Fibroblast of gingiva (primary cell): ENCODE measurements around the gene NUP43.
"Not testable (repeated sequence)": the region's sequence is repeated elsewhere in the genome, so short reads cannot be mapped to it uniquely, and the experiment has no call there.

Experiments used
- DNase-seq: peaks from one replicate; pipeline ENCODE4 v3.0.0-alpha.2; 2011; ENCODE audit warnings: low read depth

Gene NUP43

DNA sequence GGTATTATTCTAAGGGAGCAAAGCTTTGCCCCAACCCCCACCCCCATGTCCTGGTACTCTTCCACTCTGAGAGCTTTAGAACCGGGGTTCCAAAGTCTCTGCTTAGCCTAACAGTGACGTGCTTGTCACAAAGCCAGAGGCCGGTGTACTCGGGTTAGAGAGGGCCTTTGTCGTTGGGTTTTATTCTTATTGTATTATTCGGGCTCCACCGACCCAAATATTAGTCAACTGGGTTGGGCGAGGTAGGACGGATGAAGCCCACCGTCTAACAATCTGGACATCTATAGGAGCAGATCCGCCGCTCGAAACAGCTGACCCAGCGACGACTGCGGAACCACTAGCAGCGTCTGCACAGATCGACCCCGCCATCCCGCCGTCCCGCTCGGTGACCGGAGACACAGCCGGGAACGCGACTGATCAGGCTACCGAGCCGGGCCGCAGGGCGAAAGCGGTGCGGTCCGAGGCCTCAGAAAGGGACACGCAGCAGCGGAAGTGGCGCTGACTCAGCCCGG is 2.8 kb upstream of the NUP43 start:
- DNase-seq, result not testable (repeated sequence)

DNA sequence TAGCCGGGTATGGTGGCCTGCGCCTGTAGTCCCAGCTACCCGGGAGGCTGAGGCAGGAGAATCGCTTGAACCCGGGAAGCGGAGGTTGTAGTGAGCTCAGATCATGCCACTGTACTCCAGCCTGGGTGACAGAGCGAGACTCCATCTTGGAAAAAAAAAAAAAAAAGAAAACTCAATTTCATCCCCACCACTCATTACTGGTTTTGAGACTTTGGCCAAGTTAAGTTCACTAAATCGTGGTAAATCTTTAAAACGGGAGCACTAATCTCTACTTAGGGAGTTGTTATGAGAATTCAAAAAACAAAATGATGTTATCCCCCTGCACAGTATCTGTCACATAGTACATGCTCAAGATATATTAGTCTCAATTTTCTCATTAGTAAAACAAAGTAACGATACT is 1.1 kb downstream of the NUP43 start:
- not testable (repeated sequence) for DNase-seq

DNA sequence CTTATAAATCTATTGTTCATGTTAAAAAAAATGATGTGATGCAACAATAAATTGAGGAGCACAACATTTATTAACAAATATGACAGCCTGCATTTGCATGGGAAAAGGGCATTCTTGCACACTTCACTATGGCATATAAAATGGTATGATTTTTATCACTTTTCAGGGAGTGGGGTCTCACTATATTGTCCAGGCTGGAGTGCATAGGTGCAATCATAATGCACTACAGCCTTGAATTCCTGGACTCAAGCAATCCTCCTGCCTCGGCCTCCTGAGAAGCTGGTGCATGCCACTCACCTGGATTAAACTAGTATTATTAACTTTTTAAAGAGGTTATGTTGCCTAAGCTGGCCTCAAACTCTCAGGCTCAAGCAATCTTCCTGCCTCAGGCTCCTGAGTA is 11.4 kb downstream of the NUP43 start:
- DNase-seq, result no peak

DNA sequence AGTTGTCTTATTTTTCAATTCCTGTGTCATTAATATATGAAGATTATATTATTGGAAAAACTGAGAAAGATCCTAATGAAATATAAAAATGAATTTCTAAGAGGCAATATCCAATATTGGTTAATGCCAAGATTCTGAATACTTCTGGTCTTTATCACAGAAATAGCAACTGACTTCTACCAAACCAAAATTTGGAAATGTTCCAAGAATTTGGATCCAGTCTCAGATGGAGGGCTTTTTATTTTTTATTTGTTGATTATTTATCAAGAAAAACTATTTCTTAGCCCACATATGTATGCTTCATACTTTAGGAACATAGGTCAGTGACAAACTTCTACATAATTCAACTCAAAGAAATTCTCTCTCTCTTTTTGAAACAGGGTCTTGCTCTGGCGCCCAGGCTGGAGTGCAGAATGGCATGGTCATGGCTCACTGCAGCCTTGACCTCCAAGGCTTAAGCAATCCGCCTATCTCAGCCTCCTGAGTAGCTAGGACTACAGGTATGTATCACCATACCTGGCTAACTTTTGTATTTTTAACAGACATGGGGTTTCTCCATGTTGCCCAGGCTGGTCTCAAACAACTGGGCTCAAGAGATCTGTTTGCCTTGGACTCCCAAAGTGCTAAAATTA is 13.1 kb downstream of the NUP43 start:
- DNase-seq, result no peak

DNA sequence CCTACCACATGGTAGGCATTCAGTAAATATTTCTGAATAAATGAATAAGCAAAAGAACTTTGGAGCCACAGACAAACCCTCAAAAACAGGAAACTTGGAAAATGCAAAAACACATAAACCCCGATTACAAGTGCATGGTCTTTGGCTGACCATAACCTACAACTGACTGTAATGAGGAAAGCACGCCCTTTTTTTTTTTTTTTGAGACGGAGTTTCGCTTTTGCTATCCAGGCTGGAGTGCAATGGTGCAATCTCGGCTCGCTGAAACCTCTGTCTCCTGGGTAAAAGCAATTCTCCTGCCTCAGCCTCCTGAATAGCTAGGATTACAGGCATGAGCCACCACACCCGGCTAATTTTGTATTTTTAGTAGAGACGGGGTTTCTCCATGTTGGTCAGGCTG is 16.5 kb downstream of the NUP43 start:
- DNase-seq, result no peak

DNA sequence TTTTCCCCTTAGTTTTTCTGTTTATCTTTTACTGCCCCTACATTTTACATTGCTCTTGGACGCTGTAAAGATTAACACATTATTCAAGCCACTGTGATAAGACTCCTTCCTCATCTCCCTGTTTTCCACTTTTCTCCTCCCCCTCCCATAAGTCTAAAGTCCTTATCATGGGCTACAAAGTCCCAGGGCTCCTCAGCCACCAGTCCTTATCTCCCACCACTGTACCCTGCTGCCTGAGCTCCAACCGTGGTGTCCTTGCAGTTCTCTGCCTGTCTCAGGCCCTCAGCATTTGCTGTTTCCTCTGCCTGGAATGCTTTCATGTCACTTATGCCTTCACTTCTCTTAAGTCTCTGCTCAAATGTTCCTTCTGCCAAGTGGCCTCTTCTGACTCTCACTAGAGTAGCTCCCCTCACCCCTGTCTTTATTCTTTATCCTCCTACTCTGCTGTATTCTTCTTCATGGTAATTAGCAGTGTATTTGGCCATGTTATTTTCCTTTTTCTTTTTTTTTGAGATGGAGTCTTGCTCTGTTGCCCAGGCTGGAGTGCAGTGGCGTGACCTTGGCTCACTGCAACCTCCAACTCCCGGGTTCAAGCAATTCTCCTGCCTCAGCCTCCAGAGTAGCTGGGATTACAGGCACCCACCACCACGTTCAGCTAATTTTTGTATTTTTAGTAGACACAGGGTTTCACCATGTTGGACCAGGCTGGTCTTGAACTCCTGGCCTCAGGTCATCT is 17.7 kb downstream of the NUP43 start:
- no peak for DNase-seq

DNA sequence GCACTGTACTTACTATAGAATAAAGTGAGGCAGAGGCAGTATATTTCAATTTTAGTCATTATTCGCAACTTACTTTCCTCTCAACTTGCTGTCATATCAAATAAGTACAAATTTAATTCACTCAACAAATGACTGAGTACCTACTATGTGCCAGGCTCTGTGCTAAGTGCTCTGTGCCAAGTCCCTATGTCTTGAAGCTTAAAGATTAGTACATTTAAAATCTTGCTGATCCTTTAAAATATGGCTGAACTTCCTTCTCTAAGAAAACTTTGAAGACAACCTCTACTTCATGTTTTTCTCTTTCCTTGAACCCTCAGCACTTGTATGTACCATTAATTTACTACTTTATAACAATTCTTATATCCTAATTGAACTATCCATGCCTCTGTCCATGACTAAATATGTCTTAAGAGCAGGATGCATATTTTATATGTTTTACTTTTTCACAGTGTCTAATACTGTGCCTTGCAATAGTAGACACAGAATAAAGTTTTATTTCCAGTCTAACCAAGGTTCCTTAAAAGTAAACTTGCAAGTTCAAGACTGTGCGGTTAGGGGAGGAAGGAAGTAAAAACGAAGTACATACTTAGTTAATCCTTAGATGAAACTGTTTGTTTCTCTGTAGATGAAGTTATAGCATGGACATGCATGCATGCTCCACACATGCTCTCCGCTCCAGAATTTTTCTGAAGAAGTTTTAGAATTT is 18.4 kb downstream of the NUP43 start:
- DNase-seq, result no peak

DNA sequence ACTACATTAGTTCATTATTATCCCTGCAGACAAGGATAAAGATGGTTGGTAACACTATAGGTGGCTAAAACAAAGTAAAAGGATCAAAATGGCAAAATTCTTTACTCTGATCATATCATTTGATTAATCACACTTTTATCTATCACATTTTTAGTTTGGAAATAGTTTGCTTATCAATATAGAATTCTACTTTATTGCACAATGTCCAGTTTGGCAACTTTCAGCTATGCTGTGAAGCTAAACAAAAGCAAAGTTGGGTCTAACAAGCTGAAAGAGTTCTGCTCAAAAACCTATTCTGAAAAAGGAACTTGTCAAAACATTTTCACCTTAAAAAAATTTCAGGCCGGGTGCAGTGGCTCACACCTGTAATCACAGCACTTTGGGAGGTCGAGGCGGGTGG is 20.5 kb downstream of the NUP43 start:
- DNase-seq, result no peak

DNA sequence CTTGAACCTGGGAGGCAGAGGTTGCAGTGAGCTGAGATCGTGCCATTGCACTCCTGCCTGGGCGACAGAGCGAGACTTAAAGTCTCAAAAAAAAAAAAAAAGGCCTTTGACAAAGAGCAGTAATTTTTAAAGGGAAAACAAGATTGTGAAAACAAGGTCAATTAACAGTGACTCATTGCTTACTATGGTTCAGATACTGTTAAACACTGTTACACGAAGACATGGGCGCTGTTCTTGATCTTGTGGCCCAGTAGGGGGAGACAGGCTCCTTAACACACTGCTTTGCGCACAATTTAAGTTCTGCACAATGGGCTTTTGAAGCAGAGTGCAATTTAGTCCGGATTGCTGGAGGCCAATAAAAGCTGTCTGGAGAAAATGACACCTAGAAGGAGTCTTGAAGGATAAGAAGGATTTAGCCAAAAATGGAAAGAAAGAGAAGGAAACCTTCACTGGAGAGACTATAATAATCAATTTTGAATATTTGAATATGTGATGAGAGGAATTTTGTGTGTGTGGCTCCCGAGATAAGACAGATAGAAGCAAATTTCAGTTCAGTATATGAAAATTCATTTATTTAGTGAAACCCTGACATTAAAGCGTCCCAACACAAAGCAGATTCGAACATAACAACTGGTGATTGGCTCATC is 22.4 kb downstream of the NUP43 start:
- peak; percentile 88 for DNase-seq

DNA sequence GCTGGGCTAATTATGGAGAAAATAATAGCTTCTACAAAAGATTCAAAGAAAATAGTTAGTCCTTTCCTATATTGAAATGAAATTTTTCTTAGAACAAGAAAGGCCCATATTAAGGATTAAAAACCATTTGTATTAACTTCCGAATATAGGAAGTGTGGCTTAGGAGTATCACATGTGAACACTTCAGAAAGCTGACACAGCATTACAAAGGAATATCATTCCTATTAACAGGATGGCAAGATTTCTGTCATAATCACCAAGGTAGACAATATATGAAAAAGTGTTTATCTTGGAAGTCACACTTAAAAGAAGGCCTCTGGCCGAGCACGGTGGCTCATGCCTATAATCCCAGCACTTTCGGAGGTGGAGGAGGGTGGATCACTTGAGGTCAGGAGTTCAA is 23.1 kb downstream of the NUP43 start:
- DNase-seq, result no peak

DNA sequence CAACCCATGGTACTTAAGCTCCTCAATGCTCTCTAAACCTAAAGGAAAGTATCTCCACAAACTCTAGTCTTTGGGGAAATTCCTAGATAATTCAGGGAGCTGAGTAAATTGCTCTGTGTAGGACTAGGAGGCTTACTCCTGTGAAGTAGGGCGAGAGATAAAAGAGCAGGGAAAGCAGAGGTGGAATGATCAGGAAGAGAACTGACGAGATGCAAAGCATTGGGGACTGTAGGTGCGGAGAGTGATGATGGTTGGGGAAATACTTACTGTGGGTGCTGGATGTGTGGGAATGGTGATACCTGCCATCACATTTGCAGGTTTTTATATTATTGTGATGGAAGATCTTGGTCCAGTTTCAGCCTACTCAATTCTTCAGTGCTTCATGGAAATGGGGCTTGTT is 26.8 kb downstream of the NUP43 start:
- DNase-seq, result no peak

DNA sequence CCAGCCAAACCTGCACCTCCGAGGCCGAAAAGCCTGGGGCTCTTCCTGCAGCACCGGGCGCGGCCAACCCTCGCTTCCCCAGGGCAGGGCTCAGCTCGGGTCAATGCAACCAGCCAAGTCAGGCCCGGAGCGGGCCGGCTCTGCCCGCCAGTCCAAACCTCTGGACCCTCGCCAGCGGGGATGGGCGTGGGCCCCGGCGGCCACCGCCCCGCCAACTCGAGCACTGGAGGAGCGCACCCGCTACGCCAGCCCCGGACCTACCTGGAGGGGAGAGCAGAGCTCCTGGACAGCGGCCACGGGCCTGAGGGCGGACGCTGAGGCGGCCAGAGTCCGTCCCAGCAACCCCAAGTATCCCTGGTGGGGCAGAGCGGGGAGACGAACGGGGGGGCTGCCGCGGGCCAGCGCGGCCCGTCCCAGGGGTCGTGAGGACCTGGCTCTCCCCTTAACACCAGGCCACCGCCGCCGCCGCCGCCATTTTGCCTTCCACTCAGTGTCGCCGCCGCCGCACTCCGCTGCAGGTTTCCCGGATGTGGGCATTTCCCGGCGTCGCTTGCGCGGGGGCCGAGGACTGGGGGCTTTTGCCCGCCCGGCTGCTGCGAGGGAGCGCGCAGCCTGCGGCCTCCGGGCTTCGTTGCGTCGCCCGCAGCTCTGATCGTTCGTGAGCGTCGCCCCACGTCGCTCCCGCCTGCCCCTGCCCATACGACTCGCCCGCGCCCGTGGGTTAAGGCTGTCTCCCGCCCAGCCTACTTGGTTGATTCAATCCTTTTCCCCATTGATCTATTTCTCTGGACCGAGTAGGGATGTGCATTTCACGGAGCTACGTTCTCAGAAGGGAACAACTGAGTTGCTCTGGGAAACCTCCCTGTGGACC is 28.5 kb downstream of the NUP43 start, which contains the start of gene LATS1:
Gene LATS1, minus strand, starts transcription at position 514 of the 871 bp plus-strand sequence. CDS start 15,975 bp downstream, outside the sequence.
- DNase-seq, result peak; percentile 87

DNA sequence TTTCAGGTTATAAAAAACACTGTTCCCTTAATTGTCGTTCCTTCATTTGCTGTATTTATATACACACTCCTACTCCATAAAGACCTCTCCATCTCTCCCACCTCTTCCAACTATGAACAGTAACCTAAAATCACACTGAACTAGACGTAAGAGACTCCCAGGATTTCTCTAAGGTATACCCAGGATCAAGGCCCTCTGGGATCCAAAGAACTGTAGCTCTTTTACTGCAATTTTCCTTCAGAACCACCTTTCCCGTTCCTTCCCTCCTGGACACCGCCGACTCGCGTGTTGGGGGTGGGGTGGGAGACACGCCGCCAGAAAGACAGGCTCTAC is 29.1 kb downstream of the NUP43 start:
- DNase-seq, result no peak

DNA sequence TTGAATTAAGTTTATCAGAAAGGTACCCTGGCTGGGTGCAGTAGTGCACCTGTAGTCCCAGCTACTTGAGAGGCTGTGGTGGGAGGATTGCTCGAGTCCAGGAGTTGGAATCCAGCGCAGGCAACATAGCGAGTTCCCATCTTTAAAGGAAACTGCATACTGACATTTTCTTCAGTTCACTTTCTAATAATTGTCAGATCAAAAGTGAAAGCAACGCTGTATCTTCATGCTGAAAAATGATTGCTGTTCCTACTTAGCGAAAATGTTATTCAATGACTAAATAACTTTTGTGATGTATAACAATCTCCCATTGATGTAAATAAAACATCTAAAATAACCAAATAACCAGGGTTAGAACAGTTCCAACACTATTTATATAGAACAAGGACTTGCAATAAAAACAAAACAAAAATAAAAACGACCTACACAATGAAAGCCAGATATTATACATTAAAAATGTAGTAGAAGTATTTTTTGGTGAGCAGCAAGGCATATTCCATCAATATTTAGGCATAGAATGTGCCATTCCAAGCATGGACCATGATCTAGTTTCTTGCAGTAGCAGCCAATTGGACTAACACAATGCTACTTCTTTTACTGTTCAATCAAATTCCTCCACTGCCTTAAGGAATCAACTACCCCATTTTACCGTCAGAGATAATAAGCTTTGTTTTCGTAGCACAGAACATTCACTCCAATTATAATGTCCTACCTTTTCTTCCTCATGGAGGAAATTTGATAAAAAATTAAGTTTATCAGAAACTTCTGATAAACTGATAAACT is 30.0 kb downstream of the NUP43 start:
- DNase-seq, result no peak

DNA sequence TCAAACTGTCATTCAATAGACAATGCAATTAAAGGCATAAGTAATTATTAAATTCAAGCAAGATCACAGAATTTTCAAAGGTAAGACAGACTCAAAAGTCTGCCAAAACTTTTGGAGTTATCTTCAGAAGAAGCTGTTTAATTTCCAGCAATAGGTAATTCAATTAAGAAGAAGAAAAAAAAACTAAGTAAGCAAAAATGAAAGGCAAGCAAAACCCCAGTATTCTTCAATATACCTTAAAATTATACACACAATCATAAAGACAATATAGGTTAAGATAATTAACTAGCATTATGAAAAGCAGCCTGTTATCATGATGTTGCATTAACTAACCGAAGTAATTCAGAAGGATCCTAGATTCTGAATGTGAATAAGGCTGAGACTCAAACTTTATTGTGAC is 31.9 kb downstream of the NUP43 start:
- DNase-seq, result no peak

DNA sequence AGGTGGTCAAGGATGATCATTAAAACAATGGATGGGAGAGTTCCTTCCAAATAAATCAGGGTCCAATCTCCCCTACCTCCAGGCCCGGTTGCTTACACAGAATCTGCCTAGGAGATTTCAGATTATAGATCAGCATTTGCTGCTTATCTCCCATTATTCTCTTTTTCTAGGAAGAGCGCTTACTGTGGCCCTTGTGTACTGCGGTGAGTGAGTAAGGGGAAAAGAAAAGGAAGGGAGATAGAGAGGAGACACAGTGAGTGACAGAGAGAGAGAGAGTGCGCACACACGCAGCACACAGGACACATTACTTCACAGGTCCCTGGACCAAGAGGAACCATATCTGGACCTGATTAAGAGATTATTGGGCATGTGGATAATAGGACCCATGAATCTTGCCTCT is 34.6 kb downstream of the NUP43 start:
- DNase-seq, result no peak

DNA sequence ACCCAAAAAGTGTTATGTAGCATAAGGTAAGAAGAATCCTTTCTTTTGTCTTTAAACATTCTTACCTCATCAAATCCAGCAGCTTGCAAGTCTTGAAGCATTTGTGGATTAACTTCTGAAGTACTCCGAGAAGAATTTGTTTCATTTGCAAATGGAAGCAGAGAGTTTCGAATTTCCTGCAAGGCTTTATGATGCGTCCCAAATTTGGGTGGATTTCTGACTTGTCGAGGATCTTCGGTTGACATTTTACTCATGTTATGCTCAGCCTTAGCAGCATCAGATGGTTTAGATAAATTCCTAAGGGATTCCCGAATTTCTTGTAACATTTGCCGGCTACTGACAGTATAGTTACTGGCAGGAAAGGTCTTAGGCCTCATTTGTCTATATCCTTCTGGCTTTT is 44.6 kb downstream of the NUP43 start:
- DNase-seq, result peak; percentile 60

DNA sequence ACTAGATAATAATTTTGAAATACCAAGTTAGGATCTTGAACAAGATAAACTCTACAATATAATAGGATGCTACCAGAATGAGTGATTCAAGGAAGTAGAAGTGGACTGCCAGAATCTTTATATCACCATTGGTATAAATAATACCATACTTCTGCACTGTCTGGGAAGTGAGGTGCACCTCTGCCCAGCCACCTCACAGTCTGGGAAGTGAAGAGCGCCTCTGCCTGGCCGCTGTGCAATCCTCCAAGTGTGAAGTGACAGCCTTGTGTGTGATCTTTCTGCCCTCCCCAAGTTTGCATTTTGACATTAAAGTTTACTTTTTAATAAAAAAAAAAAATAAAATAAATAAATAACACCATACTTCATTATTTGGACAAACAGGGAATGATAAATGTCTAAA is 47.2 kb downstream of the NUP43 start:
- no peak for DNase-seq

DNA sequence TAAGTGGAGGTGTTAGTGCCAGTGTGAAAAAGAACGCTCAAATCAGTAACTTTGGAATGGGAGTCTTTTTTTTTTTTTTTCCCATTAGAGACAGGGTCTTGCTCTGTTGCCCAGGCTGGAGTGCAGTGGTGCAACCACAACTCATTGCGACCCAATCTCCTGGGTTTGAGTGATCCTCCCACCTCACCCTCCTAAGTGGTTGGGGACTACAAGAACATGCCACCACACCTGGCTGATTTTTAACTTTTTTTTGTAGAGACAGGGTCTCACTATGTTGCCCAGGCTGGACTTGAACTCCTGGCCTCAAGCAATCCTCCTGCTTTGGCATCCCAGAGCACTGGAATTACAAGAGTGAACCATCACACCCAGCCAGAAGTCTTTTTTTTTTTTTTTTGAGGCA is 48.2 kb downstream of the NUP43 start:
- DNase-seq, result no peak

DNA sequence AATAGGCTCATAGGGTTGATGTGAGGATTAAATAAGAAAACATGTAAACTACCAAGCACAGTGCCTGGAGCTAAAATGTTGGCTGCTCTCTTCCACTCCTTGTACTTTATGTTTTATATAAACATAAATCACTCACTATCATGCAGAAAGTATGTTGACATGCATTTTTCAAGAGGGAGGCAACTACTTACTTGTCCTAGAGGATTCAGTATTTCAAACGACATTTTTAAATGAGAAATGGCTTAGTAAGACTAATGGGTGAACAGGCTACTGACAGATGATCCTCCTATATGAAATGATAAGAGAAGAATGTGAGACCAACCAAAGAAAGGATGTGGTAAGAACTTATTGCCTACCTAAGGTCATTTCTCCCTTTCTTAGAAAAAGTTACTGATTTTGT is 49.4 kb downstream of the NUP43 start:
- DNase-seq, result peak; percentile 34

DNA sequence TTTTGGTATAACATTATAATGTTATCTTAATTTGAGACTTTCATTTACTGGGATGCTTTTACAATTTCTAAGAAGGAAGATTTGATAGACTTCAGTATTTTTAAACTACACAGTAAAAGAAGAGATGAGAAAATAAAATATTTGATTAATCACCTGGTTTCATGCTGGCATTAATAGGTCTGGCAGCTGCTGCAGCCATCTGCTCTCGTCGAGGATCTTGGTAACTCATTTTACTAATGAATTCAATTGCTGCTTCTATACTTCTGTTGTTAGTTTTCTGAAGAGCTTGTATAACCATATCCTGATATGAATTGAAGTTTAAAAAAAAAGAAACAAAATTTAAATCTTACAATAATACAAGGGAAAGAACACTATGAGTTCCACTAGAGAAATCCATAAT is 51.4 kb downstream of the NUP43 start:
- no peak for DNase-seq
